Right atrium auricular region (tissue), 2 donors: ENCODE results near the gene IL17REL. TPM values are rescaled to one million over a fixed set of nuclear protein-coding genes. Genes with fewer than 3 reads are reported as not detected.

ENCODE experiments used
- DNase-seq: peaks from one replicate; pipeline ENCODE4 v3.0.0-alpha.2; 2019; ENCODE audit warnings: low spot score
- H3K27ac ChIP-seq, 2 donors: fragments of 200-600 bp; sonication (generic); 1 replicate in 1 of 2; 2 replicates in 1 of 2; pipeline ENCODE4 v1.5.1; 2016 to 2019
- H3K27me3 ChIP-seq, 2 donors: fragments of 200-600 bp; sonication (generic); one replicate each; pipeline versions ENCODE4 v1.5.1 to v1.6.0; 2017 to 2019
- H3K36me3 ChIP-seq: fragments of 200-600 bp; sonication (generic); one replicate; pipeline ENCODE4 v1.5.1; 2016
- H3K4me1 ChIP-seq, 2 donors: fragments of 200-600 bp; sonication (generic); one replicate each; pipeline versions ENCODE4 v1.5.1 to v1.6.0; 2017 to 2019
- H3K4me3 ChIP-seq, 2 donors: fragments of 200-600 bp; sonication (generic); 1 replicate in 1 of 2; 2 replicates in 1 of 2; pipeline ENCODE4 v1.5.1; 2017 to 2019; ENCODE audit warnings: mild to moderate bottlenecking in 1 of 2, moderate library complexity in 1 of 2
- H3K9me3 ChIP-seq, 2 donors: fragments of 200-600 bp; sonication (generic); one replicate each; pipeline ENCODE4 v1.5.1; 2019
- CTCF ChIP-seq, 2 donors: fragments of 200-600 bp; sonication (generic); IDR thresholded peaks; one replicate each; pipeline ENCODE4 v1.5.1; 2019; ENCODE audit warnings: antibody characterized with exemption in 2 of 2
- total RNA-seq, 2 donors: library from RNA; depleted of rRNA; stranded (reverse); fragments of >200 nt; gene quantifications; one replicate each; pipeline ENCODE4 v1.1.0, GENCODE V29; 2016

IL17REL gene
- total RNA-seq, 2 donors from 2014 or later: not detected

GRCh38 chr22:50058906-50059880, 46.6 kb upstream of the IL17REL start:
- DNase-seq: no peak
- no peaks in the 10 kb centered on the region for H3K9me3 ChIP-seq
- peak overlapping the region in 1 of 2 donors; percentile 27 for H3K4me3 ChIP-seq
- H3K27me3 ChIP-seq: peaks cover 10 to 13% of the 10 kb centered on the region in 2 donors
- peaks cover 0 to 15% of the 10 kb centered on the region in 2 donors for H3K4me1 ChIP-seq
- H3K36me3 ChIP-seq: no peaks in the 10 kb centered on the region
- no peak overlapping the region for H3K27ac ChIP-seq
- no peak for TF ChIP-seq CTCF (IDR thresholded peaks at IDR 0.05)

- peaks cover 10 to 13% of the 10 kb centered on the region in 2 donors for H3K27me3 ChIP-seq
- no peak for DNase-seq
- H3K27ac ChIP-seq: no peak within 1 kb of the TSS
Observed at GRCh38 chr22:50058061-50058905, 45.7 kb upstream of the IL17REL start, which contains the start of gene TTLL8. Gene TTLL8 (minus strand): TSS chr22:50058298.

GRCh38 chr22:50057278-50058060, 44.9 kb upstream of the IL17REL start:
- Histone ChIP-seq H3K4me1 (peaks cover 0 to 15% of the 10 kb centered on the region in 2 donors), H3K4me3 (no peak overlapping the region), H3K27me3 (peaks cover 10 to 13% of the 10 kb centered on the region in 2 donors), H3K27ac (no peak overlapping the region), H3K9me3 (peaks cover 0 to 11% of the 10 kb centered on the region in 2 donors), H3K36me3 (no peaks in the 10 kb centered on the region)
- TF ChIP-seq CTCF (IDR thresholded peaks at IDR 0.05): no peak
- DNase-seq: no peak

More at GRCh38 chr22:50058061-50058905, 45.7 kb upstream of the IL17REL start, which contains the start of gene TTLL8:
- H3K4me1 ChIP-seq: peaks cover 0 to 15% of the 10 kb centered on the region in 2 donors
- TF ChIP-seq CTCF (IDR thresholded peaks at IDR 0.05): no peak
- peaks cover 0 to 6% of the 10 kb centered on the region in 2 donors for H3K9me3 ChIP-seq
- no peaks in the 10 kb centered on the region for H3K36me3 ChIP-seq
- H3K4me3 ChIP-seq: peak within 1 kb of the TSS in 1 of 2 donors; percentile 27

- no peak overlapping the region for H3K27ac ChIP-seq
- H3K36me3 ChIP-seq: no peaks in the 10 kb centered on the region
- DNase-seq: no peak
- no peak overlapping the region for H3K4me3 ChIP-seq
- peaks cover 0 to 15% of the 10 kb centered on the region in 2 donors for H3K4me1 ChIP-seq
- TF ChIP-seq CTCF (IDR thresholded peaks at IDR 0.05): no peak
- H3K9me3 ChIP-seq: peaks cover 0 to 11% of the 10 kb centered on the region in 2 donors
- peaks cover 10 to 13% of the 10 kb centered on the region in 2 donors for H3K27me3 ChIP-seq
Observed at GRCh38 chr22:50056214-50056972, 43.8 kb upstream of the IL17REL start.
